Lower lobe of right lung (tissue), 2 donors: ENCODE measurements around the gene KRT4. TPM values are rescaled to one million over a fixed set of nuclear protein-coding genes. Genes with fewer than 3 reads are reported as not detected.

Experiments used
- ATAC-seq, 2 donors: fragments of 200-7000 bp; cut with Tn5 transposase; one replicate each; pipeline ENCODE4 v1.9.1; 2020 to 2022; ENCODE audit warnings: mild to moderate bottlenecking in 2 of 2, moderate library complexity in 2 of 2
- DNase-seq: peaks from one replicate; pipeline ENCODE4 v3.0.0-alpha.2; 2020
- H3K27ac ChIP-seq: fragments of 200-600 bp; one replicate; pipeline ENCODE4 v1.8.0; 2022
- H3K27me3 ChIP-seq: fragments of 200-600 bp; one replicate; pipeline ENCODE4 v1.8.0; 2022; ENCODE audit warnings: low read depth
- H3K36me3 ChIP-seq: fragments of 200-600 bp; one replicate; pipeline ENCODE4 v1.8.0; 2022; ENCODE audit warnings: mild to moderate bottlenecking
- H3K4me1 ChIP-seq: fragments of 200-600 bp; one replicate; pipeline ENCODE4 v1.8.0; 2022
- H3K4me3 ChIP-seq: fragments of 200-600 bp; one replicate; pipeline ENCODE4 v1.8.0; 2022; ENCODE audit warnings: mild to moderate bottlenecking
- H3K9me3 ChIP-seq: fragments of 200-600 bp; one replicate; pipeline ENCODE4 v1.8.0; 2022
- intact Hi-C: fragments of 100-400 bp; cut with DNase I; formaldehyde crosslinking; loops from one replicate; pipeline ENCODE4 v1.11.0; 2022
- total RNA-seq: library from RNA; stranded (reverse); fragmentation: NEBNext Ultra II Directional; extraction: Animal tissue kit (Norgen Biotek cat#: 25700); gene quantifications from one replicate; pipeline ENCODE4 v1.2.1, GENCODE V29; 2021
- TF ChIP-seq, protein P1 (sequence below): fragments of 200-600 bp; IDR thresholded peaks from one replicate; pipeline ENCODE4 v1.8.0; 2022; ENCODE audit warnings: antibody characterized with exemption, mild to moderate bottlenecking
- donor health status: DM: no; HTN: yes; CAD: no; lungs with severe emphysema.

Gene KRT4
- total RNA-seq, 1 donor from 2014 or later, result 6.4 TPM

DNA sequence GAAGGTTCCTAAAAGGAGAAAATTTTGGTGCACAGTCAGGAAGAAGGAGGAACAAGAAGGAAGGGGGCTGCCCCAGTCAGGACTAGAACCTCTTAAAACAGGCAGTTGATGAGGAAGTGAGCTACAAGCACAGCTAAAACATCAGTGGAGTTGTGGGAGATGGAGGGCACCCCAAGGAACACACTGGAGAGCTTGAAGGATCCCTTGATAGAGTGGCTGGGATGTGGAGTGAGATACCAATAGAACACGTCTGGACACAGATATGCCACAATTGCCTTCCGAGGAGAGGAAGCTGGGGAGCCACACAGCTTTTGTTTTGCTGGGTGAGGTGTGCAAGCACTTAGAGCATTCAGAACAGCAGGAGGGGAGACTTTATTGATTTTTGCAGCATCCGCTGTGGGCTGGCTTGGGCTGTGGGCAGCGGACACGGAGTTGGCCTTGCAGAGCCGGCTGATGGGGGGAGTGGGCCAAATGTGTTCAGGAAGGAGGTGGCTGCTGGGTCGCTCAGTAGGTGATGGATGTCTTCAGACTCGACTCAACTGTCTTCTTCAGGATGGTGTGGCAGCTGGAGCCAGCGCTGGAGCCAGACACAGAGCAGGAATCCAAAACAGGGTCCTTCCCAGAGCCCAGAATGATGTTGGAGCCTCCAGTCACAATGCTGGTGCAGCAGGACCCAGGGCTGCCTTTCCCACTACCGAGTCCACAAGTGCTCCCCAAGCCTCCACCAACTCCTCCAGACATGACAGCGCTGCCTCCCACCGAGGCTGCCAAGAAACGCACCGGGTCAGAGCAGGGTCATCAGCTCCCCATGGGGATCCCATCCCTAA is 24.9 kb upstream of the KRT4 start:
- Histone ChIP-seq H3K9me3 (no peaks in the 10 kb centered on the region), H3K27ac (no peak overlapping the region), H3K36me3 (no peaks in the 10 kb centered on the region), H3K4me1 (no peaks in the 10 kb centered on the region), H3K4me3 (no peak overlapping the region), H3K27me3 (peaks cover 35% of the 10 kb centered on the region)
- intact Hi-C loops, result no loop called here
- ATAC-seq (no peak), DNase-seq (no peak)
- TF ChIP-seq, protein P1, sequence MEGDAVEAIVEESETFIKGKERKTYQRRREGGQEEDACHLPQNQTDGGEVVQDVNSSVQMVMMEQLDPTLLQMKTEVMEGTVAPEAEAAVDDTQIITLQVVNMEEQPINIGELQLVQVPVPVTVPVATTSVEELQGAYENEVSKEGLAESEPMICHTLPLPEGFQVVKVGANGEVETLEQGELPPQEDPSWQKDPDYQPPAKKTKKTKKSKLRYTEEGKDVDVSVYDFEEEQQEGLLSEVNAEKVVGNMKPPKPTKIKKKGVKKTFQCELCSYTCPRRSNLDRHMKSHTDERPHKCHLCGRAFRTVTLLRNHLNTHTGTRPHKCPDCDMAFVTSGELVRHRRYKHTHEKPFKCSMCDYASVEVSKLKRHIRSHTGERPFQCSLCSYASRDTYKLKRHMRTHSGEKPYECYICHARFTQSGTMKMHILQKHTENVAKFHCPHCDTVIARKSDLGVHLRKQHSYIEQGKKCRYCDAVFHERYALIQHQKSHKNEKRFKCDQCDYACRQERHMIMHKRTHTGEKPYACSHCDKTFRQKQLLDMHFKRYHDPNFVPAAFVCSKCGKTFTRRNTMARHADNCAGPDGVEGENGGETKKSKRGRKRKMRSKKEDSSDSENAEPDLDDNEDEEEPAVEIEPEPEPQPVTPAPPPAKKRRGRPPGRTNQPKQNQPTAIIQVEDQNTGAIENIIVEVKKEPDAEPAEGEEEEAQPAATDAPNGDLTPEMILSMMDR, result no peak

DNA sequence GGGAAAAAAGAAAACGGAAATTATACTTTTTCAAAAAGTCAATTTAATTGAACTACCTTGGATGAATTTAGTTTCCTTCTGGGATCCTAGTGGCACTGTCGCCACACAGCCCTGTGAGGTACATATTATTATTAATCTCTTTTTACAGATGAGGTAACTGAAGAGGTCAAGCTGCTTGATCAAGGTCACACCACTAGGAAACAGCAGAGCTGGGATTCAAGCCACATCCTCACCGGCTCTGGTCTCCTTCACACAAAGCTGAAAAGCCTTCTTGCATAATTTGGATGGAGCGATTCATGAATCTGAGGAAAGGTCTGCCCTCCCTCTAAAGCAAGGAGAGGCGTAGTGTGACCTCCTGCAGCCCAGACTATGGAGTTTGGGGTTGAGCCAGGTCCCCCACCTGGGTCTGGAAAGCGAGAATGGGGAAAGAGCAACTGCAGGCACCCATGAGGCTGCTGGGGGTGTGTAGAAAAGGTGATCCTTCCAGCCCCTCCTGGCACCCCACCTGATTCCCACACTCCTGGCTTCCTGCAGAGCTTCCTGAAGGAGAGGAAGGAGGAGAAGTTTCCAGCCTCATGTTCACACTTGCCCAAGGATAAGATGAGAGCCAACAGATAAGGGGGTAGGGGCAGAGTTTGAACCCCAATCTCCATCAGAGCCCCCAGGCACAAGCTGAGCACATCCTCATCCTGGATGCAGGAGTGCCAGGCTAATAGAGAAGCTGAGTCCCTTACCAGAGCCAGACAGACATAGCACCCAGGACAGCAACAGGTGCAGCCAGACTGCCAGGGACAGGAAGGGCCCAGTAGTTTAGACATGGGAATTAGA is 24.1 kb upstream of the KRT4 start:
- ATAC-seq (no peak), DNase-seq (no peak)
- H3K27me3 ChIP-seq, result peaks cover 35% of the 10 kb centered on the region
- intact Hi-C loops, result no loop called here
- TF ChIP-seq, protein P1, result no peak
- H3K27ac ChIP-seq, result no peak overlapping the region
- no peak overlapping the region for H3K4me3 ChIP-seq
- H3K36me3 ChIP-seq, result no peaks in the 10 kb centered on the region
- no peaks in the 10 kb centered on the region for H3K9me3 ChIP-seq
- H3K4me1 ChIP-seq, result no peaks in the 10 kb centered on the region

DNA sequence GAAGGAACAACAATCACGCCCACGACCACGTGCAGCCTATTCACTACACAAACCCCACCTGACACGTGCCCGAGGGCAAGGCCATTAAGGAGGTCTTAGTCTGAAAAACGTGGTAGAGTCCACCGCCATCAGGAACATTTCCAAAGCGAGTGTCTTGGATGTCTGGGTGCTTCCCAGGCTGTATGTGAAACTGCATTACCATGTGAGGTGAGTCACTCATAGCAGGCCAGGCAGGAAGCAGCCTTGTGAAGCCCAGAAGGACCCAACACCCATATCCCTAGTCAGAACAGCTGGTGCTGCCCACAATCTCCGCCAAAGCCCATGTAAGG is 23.5 kb upstream of the KRT4 start:
- Histone ChIP-seq H3K4me1 (no peaks in the 10 kb centered on the region), H3K27me3 (peaks cover 35% of the 10 kb centered on the region), H3K36me3 (no peaks in the 10 kb centered on the region), H3K9me3 (no peaks in the 10 kb centered on the region), H3K4me3 (no peak overlapping the region), H3K27ac (no peak overlapping the region)
- intact Hi-C loops, result no loop called here
- DNase-seq (no peak), ATAC-seq (peak in 1 of 2 donors; percentile 24)
- TF ChIP-seq, protein P1, result no peak

DNA sequence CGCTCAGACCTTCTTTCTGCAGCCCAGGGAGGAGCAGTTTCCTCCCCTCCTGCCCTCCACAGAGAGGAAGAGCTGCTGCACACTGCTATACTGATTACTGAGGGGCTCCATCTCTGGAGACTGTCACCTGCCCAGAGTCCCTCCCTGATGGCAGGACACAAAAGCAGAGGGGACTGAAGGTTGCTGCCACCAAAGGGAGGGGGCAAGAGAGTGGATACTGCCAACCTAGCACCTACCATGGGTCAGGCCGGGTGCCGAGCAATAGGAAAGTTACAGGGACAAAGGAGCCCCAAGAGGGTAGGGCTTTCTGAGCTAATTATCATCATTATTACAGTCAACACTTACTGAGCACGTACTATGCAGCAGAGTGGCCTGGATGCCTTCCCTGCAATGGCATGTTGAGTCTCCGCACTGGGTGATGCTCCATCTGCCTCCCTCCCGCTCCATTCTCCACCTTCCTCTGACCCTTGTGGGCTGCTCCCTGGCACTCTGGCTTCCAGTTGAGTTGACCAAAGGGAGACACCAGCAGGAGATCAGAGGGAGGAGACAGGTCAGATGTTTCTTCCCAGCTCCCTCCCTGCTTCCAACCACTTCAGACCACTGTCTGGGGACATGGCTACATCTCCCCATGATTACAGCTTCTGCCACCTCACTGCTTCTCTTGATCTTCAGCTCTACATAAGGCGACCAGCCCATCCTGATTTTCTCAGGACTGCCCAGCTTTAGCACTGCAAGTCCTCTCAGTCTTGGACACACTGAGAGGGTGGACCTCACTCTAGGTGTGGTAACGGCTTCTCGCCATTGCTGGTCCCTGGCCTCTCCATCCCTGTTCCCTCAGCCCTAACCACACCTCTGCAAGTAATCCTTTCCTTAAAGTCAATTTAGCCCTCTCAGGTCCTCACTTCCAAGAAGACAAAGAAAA is 22.8 kb upstream of the KRT4 start:
- Histone ChIP-seq H3K4me1 (no peaks in the 10 kb centered on the region), H3K4me3 (no peak overlapping the region), H3K27ac (no peak overlapping the region), H3K9me3 (no peaks in the 10 kb centered on the region), H3K36me3 (no peaks in the 10 kb centered on the region), H3K27me3 (peaks cover 35% of the 10 kb centered on the region)
- TF ChIP-seq, protein P1, result no peak
- intact Hi-C loops, result no loop called here
- no peak for ATAC-seq
- no peak for DNase-seq

DNA sequence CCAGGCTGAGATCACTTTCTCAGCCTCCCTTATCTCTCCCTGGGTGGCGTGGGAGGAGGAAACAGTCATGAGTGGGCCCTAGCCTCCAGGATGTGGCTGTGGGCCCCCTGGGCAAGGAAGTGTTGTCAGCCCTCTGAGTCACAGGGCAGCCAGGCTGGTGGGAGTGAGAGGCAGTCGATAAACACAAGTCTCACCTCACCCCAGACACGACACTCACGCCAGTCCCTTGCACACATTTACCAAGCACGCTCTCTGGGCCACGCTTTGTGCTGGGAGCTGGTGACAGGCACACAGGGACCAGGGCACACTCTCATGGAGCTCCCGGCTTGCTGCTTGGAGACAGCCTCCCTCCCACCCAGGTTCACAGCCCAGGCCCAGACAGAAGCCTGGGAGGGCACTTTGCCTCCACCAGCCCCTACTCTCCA is 22.1 kb upstream of the KRT4 start:
- intact Hi-C loops, result no loop called here
- TF ChIP-seq, protein P1, result no peak
- Histone ChIP-seq H3K4me3 (no peak overlapping the region), H3K4me1 (no peaks in the 10 kb centered on the region), H3K9me3 (no peaks in the 10 kb centered on the region), H3K27ac (no peak overlapping the region), H3K36me3 (no peaks in the 10 kb centered on the region), H3K27me3 (peaks cover 35% of the 10 kb centered on the region)
- peak; percentile 58 for DNase-seq
- ATAC-seq, result peak; percentile 33 to 50
